ENCODE data around the gene ATP8B3. TPM values are rescaled to one million over a fixed set of nuclear protein-coding genes. Genes with fewer than 3 reads are reported as not detected.

Gene ATP8B3
- total RNA-seq, 1 donor from 2014 or later: 4.2 TPM

DNA sequence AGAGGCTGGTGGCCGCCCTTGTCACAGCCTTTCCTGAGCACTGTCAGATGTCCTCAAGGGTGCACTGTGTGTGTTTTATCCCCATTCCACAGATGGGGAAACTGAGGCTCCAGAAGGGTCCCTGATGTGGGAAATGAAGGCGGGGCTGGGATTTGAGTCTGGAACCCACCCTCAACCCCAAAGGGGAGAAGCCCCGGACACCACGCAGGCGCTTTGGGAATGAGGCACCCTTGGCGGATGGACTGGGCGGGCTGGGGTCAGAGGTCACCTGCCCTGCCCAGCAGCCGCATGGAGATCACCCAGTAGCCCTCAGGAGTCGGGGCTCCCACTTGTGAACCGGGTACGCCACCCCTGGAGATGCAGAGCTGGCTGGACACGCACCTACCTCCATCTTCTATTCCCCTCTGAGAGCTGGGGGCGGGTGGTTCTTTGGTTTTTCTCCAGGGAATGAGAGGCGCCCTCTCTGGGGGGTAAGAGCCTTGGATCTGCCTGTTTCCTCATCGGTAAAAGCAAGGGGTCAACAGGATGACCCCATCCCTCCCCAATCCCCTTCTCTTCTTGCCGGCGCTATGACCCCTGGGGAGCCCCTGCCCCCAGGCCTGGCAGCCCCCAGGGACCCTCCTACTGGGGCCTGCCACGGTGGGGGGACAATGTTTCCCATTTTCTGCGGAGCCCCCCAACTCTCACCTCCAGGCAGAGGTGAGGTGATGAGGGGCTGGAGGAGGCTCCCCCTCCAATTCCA, 67.1 kb downstream of the ATP8B3 start:
- DNase-seq (ENCODE audit: low read depth): no peak

DNA sequence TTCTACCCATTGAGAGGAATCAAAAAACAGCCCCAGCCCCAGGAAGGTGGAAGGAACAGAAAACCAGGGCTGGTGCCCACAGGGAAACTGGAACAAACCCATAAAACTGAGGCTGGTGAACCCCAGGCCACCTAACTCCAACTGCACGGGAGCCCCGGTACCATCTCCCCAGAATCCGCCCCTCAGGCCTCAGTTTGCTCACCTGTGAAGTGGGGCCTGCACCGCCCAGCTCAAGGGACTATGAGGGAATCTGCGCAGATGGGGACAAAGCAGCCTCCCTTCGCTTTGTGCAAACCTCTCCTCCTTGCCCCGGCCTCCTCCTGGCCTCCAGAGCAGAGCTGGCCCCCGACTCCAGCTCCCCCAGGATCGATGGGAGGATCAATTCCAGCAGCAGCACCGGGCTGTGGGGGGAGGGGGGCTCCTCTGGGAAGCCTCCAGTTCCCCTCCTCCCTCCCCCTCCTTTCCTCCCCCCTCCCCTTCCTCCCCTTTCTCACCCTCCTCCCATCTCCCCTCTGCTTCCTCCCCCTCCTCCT, 67.9 kb downstream of the ATP8B3 start:
- DNase-seq (ENCODE audit: low read depth): no peak

DNA sequence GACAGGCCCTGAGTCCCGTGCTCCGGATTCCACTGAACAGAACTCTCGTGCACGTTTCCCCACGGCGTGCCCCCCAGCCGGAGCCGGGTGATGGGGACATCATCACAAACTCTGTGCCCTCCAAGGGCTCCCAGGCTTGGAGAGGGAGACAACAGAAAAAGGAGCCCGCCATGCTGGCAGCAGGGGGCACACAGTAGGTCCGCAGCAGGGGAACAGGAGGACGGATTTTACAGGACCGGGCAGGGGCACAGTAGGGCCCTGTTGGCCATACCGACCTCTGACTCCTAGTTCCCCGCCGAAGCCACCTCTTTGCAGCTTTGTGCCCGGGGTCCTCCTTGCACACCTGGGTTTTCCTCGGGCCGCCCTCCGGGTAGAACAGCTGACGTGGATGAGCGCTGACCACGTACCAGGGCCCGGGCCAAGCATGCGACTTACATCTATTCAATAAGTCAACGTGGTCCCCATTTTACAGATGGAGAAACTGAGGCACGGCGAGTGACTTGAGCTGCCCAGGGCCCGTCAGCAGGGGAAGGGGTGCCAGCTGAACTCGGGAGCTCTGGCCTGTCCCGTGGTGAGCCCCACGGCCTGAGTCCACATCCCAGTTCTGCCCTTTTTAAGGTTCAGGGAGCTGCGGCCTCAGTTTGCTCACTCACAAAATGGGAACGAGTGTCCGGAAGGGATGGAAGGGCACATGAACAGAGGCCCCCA, 68.9 kb downstream of the ATP8B3 start:
- DNase-seq (ENCODE audit: low read depth): no peak

DNA sequence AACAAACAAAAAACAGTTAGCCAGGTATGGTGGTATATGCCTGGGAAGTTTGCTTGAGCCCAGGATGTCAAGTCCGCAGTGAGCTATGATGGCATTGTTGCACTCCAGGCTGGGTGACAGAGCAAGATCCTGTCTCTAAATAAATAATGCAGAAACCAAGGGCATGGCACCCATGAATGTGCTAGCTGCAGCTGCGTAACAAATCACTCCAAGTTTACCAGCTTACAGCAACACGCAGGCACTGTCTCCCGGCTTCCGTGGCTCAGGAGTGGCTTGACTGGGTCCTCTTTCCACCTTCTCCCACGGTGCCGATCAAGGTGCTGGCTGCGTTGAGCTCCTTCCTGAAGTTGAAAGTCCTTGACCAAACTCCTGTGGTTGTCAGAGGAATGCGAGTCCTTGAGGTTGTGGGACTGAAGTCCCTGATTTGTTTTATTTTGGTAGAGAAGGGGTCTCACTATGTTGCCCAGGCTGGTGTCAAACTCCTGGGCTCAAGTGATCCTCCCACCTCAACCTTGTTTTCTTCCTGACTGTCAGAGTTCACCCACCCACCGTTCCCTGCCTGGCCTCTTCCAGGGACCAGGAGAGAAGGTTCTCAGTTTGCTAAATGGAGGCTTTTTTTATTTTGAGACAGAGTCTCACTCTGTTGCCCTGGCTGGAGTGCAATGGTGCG, 72.0 kb downstream of the ATP8B3 start:
- no peak for DNase-seq (ENCODE audit: low read depth)

DNA sequence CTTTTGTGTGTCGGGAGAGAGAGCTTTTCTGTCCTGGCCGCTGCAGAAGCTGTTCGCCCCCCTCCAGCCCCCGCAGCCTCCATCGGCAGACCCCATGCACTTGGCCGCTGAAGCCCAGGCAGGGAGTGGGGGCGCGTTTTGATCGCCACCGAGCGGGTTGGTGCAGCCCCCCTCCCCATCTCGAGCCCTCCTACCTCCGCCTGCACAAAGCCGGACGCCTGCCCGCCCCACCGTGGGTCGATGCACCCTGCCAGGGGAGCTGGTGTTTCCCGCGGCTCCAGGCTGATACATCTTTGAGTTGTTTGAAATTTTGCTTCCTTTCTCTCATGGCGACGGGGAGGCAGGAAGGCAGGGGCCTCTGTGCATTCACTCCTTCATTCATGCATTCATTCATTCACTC, 75.1 kb downstream of the ATP8B3 start:
- no peak for DNase-seq (ENCODE audit: low read depth)

DNA sequence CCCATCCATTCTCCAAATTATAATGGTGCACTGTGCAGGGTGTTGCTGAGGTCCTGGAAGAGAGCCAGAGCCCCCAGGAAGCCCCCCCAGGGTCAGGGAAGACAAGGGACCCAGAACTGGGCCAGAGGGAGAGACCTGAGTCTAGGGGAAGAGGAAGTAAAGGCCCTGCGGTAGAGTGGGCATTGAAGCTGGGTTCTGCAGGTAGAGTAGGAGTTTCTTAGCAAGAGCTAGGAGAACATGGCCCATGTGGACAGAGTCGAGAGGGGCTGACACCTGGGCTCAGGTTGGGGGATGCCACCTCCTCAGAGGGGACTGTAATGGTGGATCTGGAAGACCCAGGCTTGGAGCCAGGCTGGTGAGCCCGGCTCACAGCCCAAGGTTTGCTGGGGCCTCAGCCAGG, 75.8 kb downstream of the ATP8B3 start:
- no peak for DNase-seq (ENCODE audit: low read depth)

DNA sequence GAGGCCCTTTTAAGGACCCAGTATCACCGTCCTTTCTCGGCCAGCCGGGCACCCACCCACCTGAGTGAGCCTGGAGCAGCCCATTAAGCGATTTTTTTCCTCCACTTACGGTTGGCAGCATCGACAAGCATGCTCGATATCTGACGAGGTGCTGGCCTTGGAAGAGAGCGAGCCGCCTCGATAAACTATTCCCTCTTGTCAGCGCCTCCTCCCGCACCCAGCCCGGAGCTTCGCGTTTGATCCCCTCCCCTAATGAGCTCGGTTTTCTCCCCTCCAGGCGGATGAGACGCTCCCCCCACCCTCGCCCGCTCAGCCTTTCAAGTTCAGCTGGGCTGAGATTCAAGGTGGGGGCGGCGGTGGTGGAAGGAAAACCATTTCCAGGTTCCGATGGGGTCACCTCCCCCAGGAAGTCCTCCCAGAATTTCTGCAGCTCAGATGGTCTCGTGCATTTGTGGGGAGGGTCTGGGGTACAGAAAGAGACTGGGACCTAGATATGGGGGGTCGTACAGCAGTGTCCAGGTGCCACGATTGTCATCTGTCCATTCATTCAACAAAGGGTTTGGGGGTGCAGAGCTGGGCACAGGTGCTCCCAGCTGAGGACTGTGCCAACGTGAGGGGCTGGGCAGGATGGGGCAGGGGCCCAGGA, 77.6 kb downstream of the ATP8B3 start:
- DNase-seq (ENCODE audit: low read depth): no peak

Other genes starting within 250 kb of the ATP8B3 start
- gene MEX3D, start 244.0 kb downstream of the ATP8B3 start, total RNA-seq: 57.7 and 80.1 TPM in 2 replicates
- 57.5 and 98.2 TPM in 2 replicates for gene MBD3, start 219.4 kb downstream of the ATP8B3 start, total RNA-seq
- 48.3 and 76.2 TPM in 2 replicates for gene UQCR11, start 206.8 kb downstream of the ATP8B3 start, total RNA-seq
- 39.2 and 102 TPM in 2 replicates for gene TCF3, start 159.7 kb downstream of the ATP8B3 start, total RNA-seq
- gene ONECUT3, start 58.8 kb downstream of the ATP8B3 start, total RNA-seq: not detected in 2 replicates
- 3.6 and 14.0 TPM in 2 replicates for gene REXO1, start 36.2 kb upstream of the ATP8B3 start, total RNA-seq
- gene KLF16, start 51.3 kb upstream of the ATP8B3 start, total RNA-seq: 7.2 and 8.3 TPM in 2 replicates
- 34.2 and 46.7 TPM in 2 replicates for gene ABHD17A, start 73.2 kb upstream of the ATP8B3 start, total RNA-seq
- gene ADAT3, start 93.1 kb upstream of the ATP8B3 start, total RNA-seq: 2.6 and 6.5 TPM in 2 replicates
- 45.5 and 135 TPM in 2 replicates for gene SCAMP4, start 93.1 kb upstream of the ATP8B3 start, total RNA-seq
- gene CSNK1G2, start 128.9 kb upstream of the ATP8B3 start, total RNA-seq: 65.1 and 78.4 TPM in 2 replicates
- 31.4 and 144 TPM in 2 replicates for gene BTBD2, start 203.4 kb upstream of the ATP8B3 start, total RNA-seq
- gene MKNK2, start 239.0 kb upstream of the ATP8B3 start, total RNA-seq: 78.8 and 193 TPM in 2 replicates

All from renal cortical epithelial cell (primary cell).